K562 (cell line): ENCODE measurements around the gene CCNT2. TPM values are rescaled to one million over a fixed set of nuclear protein-coding genes. Genes with fewer than 3 reads are reported as not detected.

Source experiments
- ATAC-seq: fragments of 200-7000 bp; cut with Tn5 transposase; 3 replicates; pipeline ENCODE4 v1.9.1; 2020; ENCODE audit warnings: moderate library complexity
- BruUV-seq: library from RNA; stranded (reverse); fragments of 400-500 nt; replicated peaks from 2 replicates; lab custom pipeline; 2021; lab: Mats Ljungman, UMichigan
- CTCF ChIA-PET: fragments of 300-600 bp; formaldehyde crosslinking; extraction: SDS; loops from one replicate; lab custom pipeline; 2021; ENCODE audit warnings: low intra/inter-chr PET ratio; lab: Yijun Ruan, JAX
- POLR2A ChIA-PET: fragments of 300-600, 350-650 bp; sonication (Branson Sonifier 250); formaldehyde crosslinking; extraction: SDS; loops from one replicate; lab custom pipeline; 2021; ENCODE audit warnings: antibody characterized with exemption, inconsistent platforms; lab: Yijun Ruan, JAX
- DNase-seq, 4 experiments: peaks; one replicate each; pipeline versions ENCODE4 v3.0.0 to v3.0.0-alpha.2; 2011 to 2018; ENCODE audit warnings: low spot score in 3 of 4, mixed read lengths in 3 of 4; ENCODE audit errors: extremely low read depth in 1 of 4
- FAIRE-seq: peaks from 2 replicates; lab custom pipeline; 2011; peaks lifted over from hg19 to GRCh38; lab: Jason Lieb, UNC
- H2AFZ ChIP-seq: 2 replicates; pipeline ENCODE4 v1.6.0; 2011; ENCODE audit warnings: low read depth, low read length, control low read depth, inconsistent platforms
- H3K27ac ChIP-seq: fragments of 200-600 bp; 3 replicates; pipeline ENCODE4 v1.8.0; 2011; ENCODE audit warnings: low read depth, mild to moderate bottlenecking, control low read depth, inconsistent platforms, low read length, moderate library complexity, mixed read lengths; ENCODE audit errors: extremely low read depth
- H3K27me3 ChIP-seq, 2 experiments: fragments of 300-600 bp in 1 of 2; 2 replicates in 1 of 2; 3 replicates in 1 of 2; pipeline versions ENCODE4 v1.6.0 to v1.8.0; 2011; ENCODE audit warnings: inconsistent platforms in 2 of 2, low read length in 2 of 2, mild to moderate bottlenecking in 1 of 2, mixed read lengths in 1 of 2, moderate library complexity in 1 of 2; ENCODE audit not compliant: control insufficient read depth in 2 of 2, insufficient read depth in 2 of 2
- H3K36me3 ChIP-seq: fragments of 300-600 bp; 3 replicates; pipeline ENCODE4 v1.8.0; 2011; ENCODE audit warnings: mild to moderate bottlenecking, low read length, inconsistent platforms; ENCODE audit not compliant: control insufficient read depth, insufficient read depth
- H3K4me1 ChIP-seq, 2 experiments: fragments of 200-600 bp in 1 of 2; replicated peaks in 1 of 2; 2 replicates in 1 of 2; 3 replicates in 1 of 2; pipeline versions ENCODE4 v1.5.1 to v1.8.0; 2011; ENCODE audit warnings: inconsistent platforms in 2 of 2, low read length in 2 of 2, mild to moderate bottlenecking in 1 of 2, mixed read lengths in 1 of 2, moderate library complexity in 1 of 2; ENCODE audit not compliant: control insufficient read depth in 2 of 2, insufficient read depth in 2 of 2
- H3K4me2 ChIP-seq: 2 replicates; pipeline ENCODE4 v1.6.1; 2011; ENCODE audit warnings: low read length, control low read depth, inconsistent platforms, mixed read lengths; ENCODE audit not compliant: insufficient read depth
- H3K4me3 ChIP-seq: fragments of 200-600 bp; sonication (generic), shearing (Covaris generic); 2 replicates; pipeline ENCODE4 v1.5.1; 2016; ENCODE audit warnings: control low read depth, inconsistent platforms
- H3K79me2 ChIP-seq: fragments of 200-600 bp; 3 replicates; pipeline ENCODE4 v1.8.0; 2011; ENCODE audit warnings: low read length, inconsistent platforms; ENCODE audit not compliant: control insufficient read depth, insufficient read depth
- H3K9ac ChIP-seq, 2 experiments: 2 replicates each; pipeline versions ENCODE4 v1.6.0 to v1.6.1; 2011; ENCODE audit warnings: low read depth in 2 of 2, low read length in 2 of 2, control low read depth in 1 of 2, inconsistent platforms in 1 of 2, mild to moderate bottlenecking in 1 of 2, mixed read lengths in 1 of 2; ENCODE audit not compliant: insufficient read depth in 1 of 2
- H3K9me1 ChIP-seq: one replicate; pipeline ENCODE4 v1.6.0; 2011; ENCODE audit warnings: inconsistent platforms, mild to moderate bottlenecking, low read length, moderate library complexity; ENCODE audit not compliant: control insufficient read depth, insufficient read depth
- H3K9me3 ChIP-seq: replicated peaks from 2 replicates; pipeline ENCODE4 v1.5.1; 2011; ENCODE audit warnings: low read depth, low read length, inconsistent platforms; ENCODE audit not compliant: control insufficient read depth, insufficient read depth
- H4K20me1 ChIP-seq: replicated peaks from 2 replicates; pipeline ENCODE4 v1.6.1; 2011; ENCODE audit warnings: low read length, inconsistent platforms, mixed read lengths; ENCODE audit not compliant: control insufficient read depth, insufficient read depth
- BHLHE40 ChIP-seq: IDR thresholded peaks from 2 replicates; pipeline ENCODE4 v1.6.1; 2011; ENCODE audit warnings: low read length, improper control_type of control experiment
- C11orf30 ChIP-seq: fragments of 450-650 bp; IDR thresholded peaks from 2 replicates; pipeline ENCODE4 v1.6.1; 2016; ENCODE audit warnings: low read depth, mild to moderate bottlenecking
- ZNF551 ChIP-seq: fragments of 250-450 bp; sonication (Bioruptor Pico); IDR thresholded peaks from 2 replicates; pipeline ENCODE4 v1.5.0; 2021; ENCODE audit warnings: mild to moderate bottlenecking, moderate library complexity
- WGBS: fragments of 100-300 bp; shearing (Covaris generic); methylation state at CpG from one replicate; pipeline ENCODE4 v1.1.6; 2016; ENCODE audit warnings: low coverage, mixed read lengths; ENCODE audit not compliant: insufficient coverage; ENCODE audit errors: missing lambda C conversion rate; 5-methylcytosine and 5-hydroxymethylcytosine counted together
- in situ Hi-C: fragments of 300-500 bp; cut with MboI; formaldehyde crosslinking; loops from 4 replicates; pipeline ENCODE4 v1.15.0; 2018; ENCODE audit warnings: inconsistent platforms, mixed read lengths
- intact Hi-C: fragments of 100-400 bp; cut with micrococcal nuclease; formaldehyde crosslinking; loops from 2 replicates; pipeline ENCODE4 v1.14.2; 2022
- polyA plus RNA-seq, 8 experiments: library from polyadenylated mRNA; depleted of rRNA in 4 of 8; stranded (reverse) in 5 of 8; unstranded in 3 of 8; fragments of >200 nt; fragmentation: Nextera tagmentation in 2 of 8; fragmentation: Illumina TruSeq in 1 of 8; extraction: Ambion mirVana in 2 of 8; extraction: Trizol in 1 of 8; gene quantifications; 2 replicates each; pipeline versions ENCODE4 v1.2.1 to v1.2.3, GENCODE V29; 2011 to 2014; ENCODE audit warnings: inconsistent platforms in 1 of 8, missing spikeins in 1 of 8
- total RNA-seq, 7 experiments: library from RNA; depleted of rRNA in 6 of 7; stranded (reverse); fragments of >200 nt in 6 of 7; fragmentation: Illumina TruSeq in 2 of 7; extraction: Trizol in 2 of 7; gene quantifications; 2 replicates each; pipeline versions ENCODE4 v1.2.1 to v1.2.3, GENCODE V29; 2011 to 2021; ENCODE audit warnings: low replicate concordance in 1 of 7
- TF ChIP-seq, protein P1 (sequence below): fragments of 450-650 bp; formaldehyde crosslinking; IDR thresholded peaks from 2 replicates; pipeline ENCODE4 v1.4.0; 2020; ENCODE audit warnings: mild to moderate bottlenecking, mixed read lengths
- TF ChIP-seq, protein P2 (sequence below): fragments of 250-450 bp; sonication (Bioruptor Pico); IDR thresholded peaks from 2 replicates; pipeline ENCODE4 v1.5.0; 2021

Gene CCNT2
- total and polyA plus RNA-seq, 9 of the 15 experiments (the other 6 are each of a cell fraction or from before 2014, with no cell fraction given) = 12.6 to 30.0 (median 22.7) TPM

GRCh38 chr2:134899204-134899603, 19.4 kb upstream of the CCNT2 start:
- no peak overlapping the region for H3K4me3 ChIP-seq
- DNase-seq (no peak), FAIRE-seq (no peak), ATAC-seq (no peak)
- H3K4me1 ChIP-seq = no peaks in the 10 kb centered on the region
- H3K27me3 ChIP-seq = peaks cover 4 to 6% of the 10 kb centered on the region in 2 experiments; a peak in 1 of 5 replicates
- POLR2A ChIA-PET = no interaction called here
- intact Hi-C loops = loop anchor here (2.0 to 5.0 kb wide), 2 partner anchors 242 to 438 kb away; no protein-coding TSS in a partner anchor
- TF ChIP-seq C11orf30 = no peak
- TF ChIP-seq, protein P1, sequence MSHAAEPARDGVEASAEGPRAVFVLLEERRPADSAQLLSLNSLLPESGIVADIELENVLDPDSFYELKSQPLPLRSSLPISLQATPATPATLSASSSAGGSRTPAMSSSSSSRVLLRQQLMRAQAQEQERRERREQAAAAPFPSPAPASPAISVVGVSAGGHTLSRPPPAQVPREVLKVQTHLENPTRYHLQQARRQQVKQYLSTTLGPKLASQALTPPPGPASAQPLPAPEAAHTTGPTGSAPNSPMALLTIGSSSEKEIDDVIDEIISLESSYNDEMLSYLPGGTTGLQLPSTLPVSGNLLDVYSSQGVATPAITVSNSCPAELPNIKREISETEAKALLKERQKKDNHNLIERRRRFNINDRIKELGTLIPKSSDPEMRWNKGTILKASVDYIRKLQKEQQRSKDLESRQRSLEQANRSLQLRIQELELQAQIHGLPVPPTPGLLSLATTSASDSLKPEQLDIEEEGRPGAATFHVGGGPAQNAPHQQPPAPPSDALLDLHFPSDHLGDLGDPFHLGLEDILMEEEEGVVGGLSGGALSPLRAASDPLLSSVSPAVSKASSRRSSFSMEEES (CRISPR knock-in tag) = no peak
- no peak for TF ChIP-seq ZNF551 (CRISPR knock-in tag)
- H2AFZ ChIP-seq = no peak overlapping the region
- H3K36me3 ChIP-seq = no peaks in the 10 kb centered on the region
- H3K79me2 ChIP-seq = no peaks in the 10 kb centered on the region
- H3K9me1 ChIP-seq = no peaks in the 10 kb centered on the region
- H3K9ac ChIP-seq = no peak overlapping the region
- H4K20me1 ChIP-seq = no peaks in the 10 kb centered on the region
- H3K4me2 ChIP-seq = no peak overlapping the region
- no peaks in the 10 kb centered on the region for H3K9me3 ChIP-seq
- in situ Hi-C loops = no loop called here
- no peak overlapping the region for H3K27ac ChIP-seq
- CTCF ChIA-PET = interaction anchor here (2.0 kb wide), 1 partner anchor 439 kb away, joined by 7 read pairs; no protein-coding TSS in a partner anchor
- BruUV-seq = no TSS peak

- ATAC-seq = no peak
- Histone ChIP-seq H3K27ac (no peak overlapping the region), H3K4me2 (no peak overlapping the region), H3K4me1 (no peaks in the 10 kb centered on the region), H2AFZ (no peak overlapping the region), H3K36me3 (no peaks in the 10 kb centered on the region), H3K9me1 (no peaks in the 10 kb centered on the region), H3K9me3 (no peaks in the 10 kb centered on the region), H4K20me1 (no peaks in the 10 kb centered on the region), H3K79me2 (no peaks in the 10 kb centered on the region), H3K4me3 (no peak overlapping the region), H3K27me3 (peaks cover 4 to 6% of the 10 kb centered on the region in 2 experiments; a peak in 1 of 5 replicates), H3K9ac (no peak overlapping the region)
- CTCF ChIA-PET = interaction anchor here (0.7 kb wide), 1 partner anchor 432 kb away, joined by 3 read pairs; no protein-coding TSS in a partner anchor
- no peak for DNase-seq
- POLR2A ChIA-PET = no interaction called here
- 0% methylated on average over 1 of the region's 1 CpG for WGBS
- no peak for FAIRE-seq
- intact Hi-C loops (no loop called here), in situ Hi-C loops (loop anchor here (5.0 kb wide), 1 partner anchor 438 kb away; no protein-coding TSS in a partner anchor)
- no TSS peak for BruUV-seq
- TF ChIP-seq, protein P1 (CRISPR knock-in tag) = no peak
- TF ChIP-seq, protein P2, sequence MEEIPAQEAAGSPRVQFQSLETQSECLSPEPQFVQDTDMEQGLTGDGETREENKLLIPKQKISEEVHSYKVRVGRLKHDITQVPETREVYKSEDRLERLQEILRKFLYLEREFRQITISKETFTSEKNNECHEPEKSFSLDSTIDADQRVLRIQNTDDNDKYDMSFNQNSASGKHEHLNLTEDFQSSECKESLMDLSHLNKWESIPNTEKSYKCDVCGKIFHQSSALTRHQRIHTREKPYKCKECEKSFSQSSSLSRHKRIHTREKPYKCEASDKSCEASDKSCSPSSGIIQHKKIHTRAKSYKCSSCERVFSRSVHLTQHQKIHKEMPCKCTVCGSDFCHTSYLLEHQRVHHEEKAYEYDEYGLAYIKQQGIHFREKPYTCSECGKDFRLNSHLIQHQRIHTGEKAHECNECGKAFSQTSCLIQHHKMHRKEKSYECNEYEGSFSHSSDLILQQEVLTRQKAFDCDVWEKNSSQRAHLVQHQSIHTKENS = no peak
- no peak for TF ChIP-seq BHLHE40
Observed at GRCh38 chr2:134900151-134900550, 18.5 kb upstream of the CCNT2 start.
